A549 (cell line): ENCODE data around the gene KRT5. TPM values are rescaled to one million over a fixed set of nuclear protein-coding genes. Genes with fewer than 3 reads are reported as not detected.

Experiments
- ATAC-seq, 2 experiments: fragments of 200-7000 bp in 1 of 2; fragments of >200 bp in 1 of 2; cut with Nextera tagmentation in 1 of 2; cut with Tn5 transposase in 1 of 2; 3 replicates each; pipeline versions ENCODE4 v1.8.0 to v1.9.1; 2018 to 2020; ENCODE audit warnings: mild to moderate bottlenecking in 1 of 2, moderate library complexity in 1 of 2
- CTCF ChIA-PET: fragments of 300-600 bp; sonication (Branson Sonifier 250); formaldehyde crosslinking; extraction: SDS; loops from one replicate; lab custom pipeline; 2021; ENCODE audit warnings: antibody characterized with exemption, inconsistent platforms; lab: Yijun Ruan, JAX
- POLR2A ChIA-PET: fragments of 350-600 bp; formaldehyde crosslinking; extraction: SDS; loops from one replicate; lab custom pipeline; 2021; ENCODE audit warnings: antibody characterized with exemption, inconsistent platforms; lab: Yijun Ruan, JAX
- DNase-seq, 2 experiments: peaks; one replicate each; pipeline versions ENCODE4 v3.0.0 to v3.0.0-alpha.2; 2011 to 2016; ENCODE audit warnings: low read depth in 1 of 2, low spot score in 1 of 2
- FAIRE-seq: peaks from 2 replicates; lab custom pipeline; 2011; peaks lifted over from hg19 to GRCh38; lab: Jason Lieb, UNC
- H3K27ac ChIP-seq, 2 experiments: fragments of >200 bp; sonication (Bioruptor Twin); formaldehyde crosslinking; 3 replicates each; pipeline ENCODE4 v1.5.1; 2016 to 2017
- H3K4me1 ChIP-seq: fragments of >200 bp; sonication (Bioruptor Twin); formaldehyde crosslinking; 3 replicates; pipeline ENCODE4 v1.6.1; 2016
- H3K4me2 ChIP-seq: fragments of >200 bp; sonication (Bioruptor Twin); formaldehyde crosslinking; 3 replicates; pipeline ENCODE4 v1.6.1; 2016
- H3K4me3 ChIP-seq: fragments of >200 bp; sonication (Bioruptor Twin); formaldehyde crosslinking; 3 replicates; pipeline ENCODE4 v1.5.1; 2016
- H3K9me3 ChIP-seq: fragments of >200 bp; sonication (Bioruptor Twin); formaldehyde crosslinking; 3 replicates; pipeline ENCODE4 v1.6.1; 2016
- ATOH8 ChIP-seq: fragments of 250-450 bp; sonication (Bioruptor Pico); IDR thresholded peaks from 2 replicates; pipeline ENCODE4 v1.5.0; 2020; ENCODE audit warnings: low read depth, mild to moderate bottlenecking, moderate library complexity
- CBX2 ChIP-seq: fragments of 200-600 bp; sonication (generic); IDR thresholded peaks from 2 replicates; pipeline ENCODE4 v1.6.1; 2016; ENCODE audit warnings: low read depth, mild to moderate bottlenecking, borderline replicate concordance
- CEBPB ChIP-seq, 2 experiments: fragments of >200 bp in 1 of 2; sonication (Bioruptor Twin) in 1 of 2; formaldehyde crosslinking in 1 of 2; IDR thresholded peaks; 2 replicates each; pipeline ENCODE4 v1.6.1; 2012 to 2016
- CTCF ChIP-seq: fragments of >200 bp; sonication (Bioruptor Twin); formaldehyde crosslinking; IDR thresholded peaks from 3 replicates; pipeline ENCODE4 v1.5.1; 2016
- EHF ChIP-seq: fragments of 250-450 bp; sonication (Bioruptor Pico); IDR thresholded peaks from 2 replicates; pipeline ENCODE4 v1.5.0; 2020; ENCODE audit warnings: mild to moderate bottlenecking
- FOSB ChIP-seq: fragments of 250-450 bp; sonication (Bioruptor Pico); IDR thresholded peaks from 2 replicates; pipeline ENCODE4 v1.5.0; 2020; ENCODE audit warnings: mild to moderate bottlenecking, moderate library complexity
- FOSL2 ChIP-seq, 2 experiments: fragments of 450-650 bp in 1 of 2; fragments of >200 bp in 1 of 2; sonication (Bioruptor Twin) in 1 of 2; formaldehyde crosslinking; IDR thresholded peaks; 2 replicates each; pipeline versions ENCODE4 v1.5.0 to v1.6.1; 2016 to 2020; ENCODE audit warnings: mild to moderate bottlenecking in 1 of 2, moderate library complexity in 1 of 2
- HDAC2 ChIP-seq: fragments of 200-600 bp; sonication (generic); IDR thresholded peaks from 2 replicates; pipeline ENCODE4 v1.6.1; 2016
- HOXB5 ChIP-seq: fragments of 250-450 bp; sonication (Bioruptor Pico); IDR thresholded peaks from 2 replicates; pipeline ENCODE4 v1.5.0; 2020; ENCODE audit warnings: mild to moderate bottlenecking, moderate library complexity
- JUN ChIP-seq, 2 experiments: fragments of >200 bp; sonication (Bioruptor Twin); formaldehyde crosslinking; IDR thresholded peaks; 2 replicates in 1 of 2; 3 replicates in 1 of 2; pipeline ENCODE4 v1.6.1; 2016 to 2017
- KDM1A ChIP-seq: fragments of 200-600 bp; sonication (generic); IDR thresholded peaks from 2 replicates; pipeline ENCODE4 v1.6.1; 2016; ENCODE audit warnings: low read depth, mild to moderate bottlenecking
- KDM5A ChIP-seq: fragments of 200-600 bp; sonication (generic); IDR thresholded peaks from 2 replicates; pipeline ENCODE4 v1.6.1; 2016; ENCODE audit warnings: antibody characterized with exemption, mild to moderate bottlenecking
- MAZ ChIP-seq: fragments of 150-350 bp; IDR thresholded peaks from 2 replicates; pipeline ENCODE4 v1.6.1; 2014; ENCODE audit warnings: antibody characterized with exemption, low read depth, low read length, borderline replicate concordance
- NPAS2 ChIP-seq: fragments of 250-450 bp; sonication (Bioruptor Pico); IDR thresholded peaks from 2 replicates; pipeline ENCODE4 v1.8.0; 2022; ENCODE audit warnings: mild to moderate bottlenecking, moderate library complexity, borderline replicate concordance
- NR3C1 ChIP-seq: fragments of >200 bp; sonication (Bioruptor Twin); formaldehyde crosslinking; IDR thresholded peaks from 3 replicates; pipeline ENCODE4 v1.6.1; 2017
- PHF8 ChIP-seq: fragments of 200-600 bp; sonication (generic); IDR thresholded peaks from 2 replicates; pipeline ENCODE4 v1.6.1; 2016; ENCODE audit warnings: low read depth, mild to moderate bottlenecking, antibody characterized with exemption, moderate library complexity, borderline replicate concordance
- POLR2AphosphoS2 ChIP-seq: conservative IDR thresholded peaks from 2 replicates; pipeline ENCODE4 v1.6.1; 2012; ENCODE audit warnings: low read length, improper control_type of control experiment, inconsistent platforms
- RAD21 ChIP-seq, 2 experiments: fragments of >200 bp in 1 of 2; sonication (Bioruptor Twin) in 1 of 2; formaldehyde crosslinking in 1 of 2; IDR thresholded peaks in 1 of 2; conservative IDR thresholded peaks in 1 of 2; 2 replicates in 1 of 2; 3 replicates in 1 of 2; pipeline ENCODE4 v1.6.1; 2012 to 2018; ENCODE audit warnings: inconsistent platforms in 1 of 2
- RARB ChIP-seq: fragments of 250-450 bp; sonication (Bioruptor Pico); IDR thresholded peaks from 2 replicates; pipeline ENCODE4 v1.8.0; 2021; ENCODE audit warnings: mild to moderate bottlenecking, moderate library complexity
- RNF2 ChIP-seq: fragments of 200-600 bp; sonication (generic); IDR thresholded peaks from 2 replicates; pipeline ENCODE4 v1.6.1; 2016; ENCODE audit warnings: low read depth, mild to moderate bottlenecking, antibody characterized with exemption, moderate library complexity, borderline replicate concordance
- SMC3 ChIP-seq: fragments of >200 bp; sonication (Bioruptor Twin); formaldehyde crosslinking; IDR thresholded peaks from 3 replicates; pipeline ENCODE4 v1.6.1; 2018; ENCODE audit warnings: inconsistent platforms
- ZC3H11A ChIP-seq: fragments of 450-650 bp; IDR thresholded peaks from 2 replicates; pipeline ENCODE4 v1.6.1; 2014; ENCODE audit warnings: antibody characterized with exemption, mild to moderate bottlenecking
- ZSCAN20 ChIP-seq: fragments of 250-450 bp; sonication (Bioruptor Pico); IDR thresholded peaks from 2 replicates; pipeline ENCODE4 v1.8.0; 2022; ENCODE audit warnings: mild to moderate bottlenecking, moderate library complexity
- WGBS: methylation state at CpG from one replicate; pipeline ENCODE4 v1.1.6; 2017; ENCODE audit errors: missing lambda C conversion rate; 5-methylcytosine and 5-hydroxymethylcytosine counted together
- polyA plus RNA-seq, 4 experiments: library from polyadenylated mRNA; depleted of rRNA in 3 of 4; stranded (reverse); fragments of >200 nt; fragmentation: RNase III in 1 of 4; extraction: RNeasy Plus Mini Kit Qiagen cat#74134 plus additional on column Dnase treatment in 1 of 4; gene quantifications; 2 replicates in 3 of 4; 3 replicates in 1 of 4; pipeline ENCODE4 v1.2.3, GENCODE V29; 2011 to 2017

The KRT5 gene
- polyA plus RNA-seq, 2 of the 4 experiments (the other 2 are of a cell fraction): 0.06 to 0.25 TPM

DNA sequence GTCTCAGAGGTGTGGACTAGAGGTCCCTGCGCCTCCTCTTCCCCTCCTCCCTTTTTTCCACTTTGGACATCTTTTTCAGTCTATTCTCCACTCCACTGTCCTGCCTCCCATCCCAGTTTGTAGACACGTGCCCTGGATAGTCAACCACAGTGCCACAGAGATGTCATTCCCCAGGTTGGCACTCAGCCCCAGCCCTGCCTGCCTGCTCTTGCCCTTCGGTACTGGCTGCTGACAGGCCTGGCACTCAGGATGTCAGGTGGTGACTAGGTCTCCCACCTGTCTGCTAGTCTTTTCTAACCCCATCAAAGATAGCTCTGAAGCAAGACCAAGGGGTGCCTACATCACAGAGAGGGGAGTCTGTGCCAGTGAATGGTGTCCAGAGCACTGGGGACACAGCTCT, 16.9 kb upstream of the KRT5 start:
- CTCF ChIA-PET: interaction anchor here (0.8 to 1.6 kb wide), 6 partner anchors 13 to 165 kb away, joined by 3 to 6 read pairs (median 4); partner anchors contain the start of gene KRT71
- Histone ChIP-seq H3K4me2 (no peak overlapping the region), H3K4me3 (no peak overlapping the region)
- FAIRE-seq (no peak), DNase-seq (no peak)
- no peak for TF ChIP-seq NR3C1
- TF ChIP-seq, all 56 proteins: peak for 0
- H3K27ac ChIP-seq: no peak overlapping the region
- no peak for ATAC-seq
- POLR2A ChIA-PET: no interaction called here
- WGBS: 81% methylated on average over 3 of the region's 3 CpGs
- H3K9me3 ChIP-seq: no peaks in the 10 kb centered on the region
- H3K4me1 ChIP-seq: peaks cover 21% of the 10 kb centered on the region

DNA sequence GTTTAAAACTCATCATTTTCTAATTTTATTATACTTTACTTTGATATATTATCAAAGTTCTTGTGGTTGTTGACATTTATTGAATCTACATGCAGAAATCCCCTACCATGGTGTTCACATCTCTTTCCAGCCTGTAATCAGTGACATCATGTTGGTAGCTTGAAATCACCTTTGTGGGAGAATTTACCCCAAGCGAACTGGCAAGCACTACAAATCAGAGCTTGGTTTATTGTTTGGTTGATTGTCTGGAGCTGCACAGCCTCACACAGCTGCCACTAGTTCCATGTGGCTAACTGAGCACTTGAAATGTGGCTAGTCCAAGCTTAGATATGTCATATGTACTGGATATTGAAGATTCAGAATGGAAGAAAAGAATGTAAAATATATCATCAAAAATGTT, 15.4 kb upstream of the KRT5 start:
- no peak for ATAC-seq
- TF ChIP-seq ATOH8: no peak
- TF ChIP-seq FOSB (CRISPR knock-in tag): no peak
- no peak for TF ChIP-seq JUN (IDR thresholded peaks at IDR 0.05)
- TF ChIP-seq HOXB5 (CRISPR knock-in tag): no peak
- TF ChIP-seq CEBPB (IDR thresholded peaks at IDR 0.05): no peak
- TF ChIP-seq NR3C1: no peak
- TF ChIP-seq RNF2: no peak
- no peak for TF ChIP-seq PHF8
- TF ChIP-seq POLR2AphosphoS2: no peak
- no peak for TF ChIP-seq HDAC2
- no peak for TF ChIP-seq KDM1A
- no peak for TF ChIP-seq SMC3
- no peak for TF ChIP-seq MAZ
- no peak for TF ChIP-seq KDM5A
- TF ChIP-seq FOSL2 (IDR thresholded peaks at IDR 0.05): no peak
- no peak for TF ChIP-seq FOSL2 (CRISPR knock-in tag; IDR thresholded peaks at IDR 0.05)
- no peak for TF ChIP-seq EHF (CRISPR knock-in tag)
- no peak for TF ChIP-seq RARB (CRISPR knock-in tag)
- no peak for TF ChIP-seq NPAS2
- no peak for TF ChIP-seq CBX2
- no peak for TF ChIP-seq ZC3H11A
- TF ChIP-seq, all 56 proteins: peak for 0
- CTCF ChIA-PET: interaction anchor here (1.0 to 5.8 kb wide), 9 partner anchors 9 to 380 kb away, joined by 3 to 31 read pairs (median 7); no protein-coding TSS in a partner anchor
- Histone ChIP-seq H3K4me3 (no peak overlapping the region), H3K27ac (no peak overlapping the region), H3K9me3 (no peaks in the 10 kb centered on the region), H3K4me2 (no peak overlapping the region), H3K4me1 (peaks cover 21% of the 10 kb centered on the region)
- DNase-seq (no peak), FAIRE-seq (no peak)
- 0% methylated on average over 1 of the region's 1 CpG for WGBS
- POLR2A ChIA-PET: no interaction called here

DNA sequence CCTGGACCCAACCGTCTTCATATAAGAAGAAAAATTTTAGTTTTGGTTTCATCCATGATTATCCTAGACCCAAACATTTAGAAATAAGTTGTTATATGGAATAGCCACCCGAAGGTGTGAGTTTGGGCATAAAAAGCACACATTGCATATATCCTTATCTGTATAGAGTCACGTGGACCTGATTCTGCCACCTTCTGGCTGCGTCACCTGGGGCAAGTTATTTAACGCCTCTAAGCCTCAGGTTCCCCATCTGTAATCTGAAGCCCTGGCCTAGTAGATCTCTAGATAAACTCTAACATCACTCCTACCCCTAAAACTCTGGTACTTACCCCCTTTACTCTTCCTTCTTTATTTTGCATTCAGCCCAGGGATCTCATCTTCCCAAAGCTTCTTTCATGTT, 14.3 kb upstream of the KRT5 start:
- Histone ChIP-seq H3K4me3 (no peak overlapping the region), H3K9me3 (no peaks in the 10 kb centered on the region), H3K27ac (no peak overlapping the region), H3K4me1 (peaks cover 14% of the 10 kb centered on the region), H3K4me2 (no peak overlapping the region)
- DNase-seq (peak in 1 of 2 experiments; percentile 39), ATAC-seq (peak in 1 of 2 experiments; percentile 46; a peak in 2 of 6 replicates), FAIRE-seq (no peak)
- ChIA-PET CTCF (interaction anchor here (0.7 to 5.8 kb wide), 23 partner anchors 11 to 391 kb away, joined by 3 to 31 read pairs (median 5); partner anchors contain the start of gene KRT5), POLR2A (no interaction called here)
- TF ChIP-seq CTCF (peak; percentile 38; the same call in 2 of the 3 replicates), ZSCAN20 (no peak), RAD21 (conservative IDR thresholded peaks at IDR 0.05 in 1 of 2, IDR thresholded peaks at IDR 0.05 in 1 of 2) (peak in 1 of 2 experiments; percentile 55; a peak in 3 of 5 replicates), SMC3 (peak; percentile 38; the same call in 1 of the 3 replicates)
- WGBS: 61% methylated on average over 5 of the region's 5 CpGs
